HG03103 (cell line): ENCODE data around the gene GXYLT1.
"Not testable (repeated sequence)": the region's sequence is repeated elsewhere in the genome, so short reads cannot be mapped to it uniquely, and the experiment has no call there.

Source experiments
- ATAC-seq: cut with Tn5 transposase; IDR thresholded peaks from one replicate; pipeline ENCODE4 v1.9.1; 2021; ENCODE audit warnings: low read depth; ENCODE audit not compliant: unreplicated experiment

Gene GXYLT1

DNA sequence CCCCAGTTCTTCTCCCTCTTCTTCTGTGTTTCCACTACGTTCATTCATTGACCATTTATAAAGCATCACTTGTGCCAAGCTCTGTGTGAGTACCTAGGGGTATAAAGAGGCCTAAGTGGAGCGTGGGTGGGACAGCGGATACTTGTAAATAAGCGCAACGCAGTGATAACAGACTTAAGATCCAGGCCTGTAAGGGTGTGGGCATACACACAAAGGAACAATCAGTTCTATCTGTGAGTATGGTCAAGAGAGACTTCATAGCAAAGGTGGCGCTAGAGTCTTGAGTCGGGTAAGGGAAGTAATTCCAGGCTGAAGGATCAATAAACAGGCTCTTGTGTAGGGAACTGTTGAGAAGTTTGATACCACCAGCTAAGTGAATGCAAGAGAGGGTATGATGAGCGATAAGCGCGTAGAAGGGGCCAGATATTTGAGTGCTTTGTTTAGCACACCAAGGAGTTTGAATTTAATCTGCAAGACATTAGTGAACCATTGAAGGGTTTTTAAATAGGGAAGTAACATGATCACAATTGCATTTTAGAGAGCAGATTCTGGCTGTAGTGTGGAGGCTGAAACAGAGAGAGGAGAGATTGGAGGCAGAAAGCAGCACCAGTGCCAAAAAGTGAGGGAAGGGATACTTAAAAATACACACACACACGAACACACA is 1.0 kb upstream of the GXYLT1 start:
- ATAC-seq = no peak

DNA sequence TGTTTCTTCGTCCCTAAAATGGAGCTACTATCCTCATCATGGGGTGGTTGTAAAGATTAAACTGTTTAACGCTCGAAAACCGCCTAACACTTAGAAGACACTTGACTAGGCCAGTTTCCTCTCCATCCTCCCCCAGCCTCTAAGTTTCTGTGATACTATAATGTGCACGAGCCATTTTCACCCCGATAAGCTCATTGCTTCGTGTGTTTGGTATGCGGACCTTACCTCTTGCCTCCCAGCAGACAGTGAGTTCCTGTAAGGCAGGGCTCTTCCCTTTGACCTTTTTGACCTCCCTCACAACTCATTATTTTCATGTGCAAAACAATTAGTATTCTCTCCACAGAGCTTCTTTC is 499 bp upstream of the GXYLT1 start:
- ATAC-seq = no peak

DNA sequence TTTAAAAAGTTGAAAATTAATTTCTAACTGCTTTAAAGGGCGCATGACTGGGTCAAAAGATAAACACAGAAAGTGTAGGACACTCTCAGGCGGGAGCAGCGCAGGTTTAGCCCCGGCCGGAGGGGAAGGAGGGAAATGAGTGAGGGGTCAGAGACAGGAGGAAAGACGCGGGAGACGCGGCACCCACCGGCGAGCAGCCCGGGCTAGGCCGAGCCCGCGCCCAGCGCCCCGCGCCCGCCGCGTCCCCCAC is 591 bp downstream of the GXYLT1 start:
- peak; percentile 13 for ATAC-seq

DNA sequence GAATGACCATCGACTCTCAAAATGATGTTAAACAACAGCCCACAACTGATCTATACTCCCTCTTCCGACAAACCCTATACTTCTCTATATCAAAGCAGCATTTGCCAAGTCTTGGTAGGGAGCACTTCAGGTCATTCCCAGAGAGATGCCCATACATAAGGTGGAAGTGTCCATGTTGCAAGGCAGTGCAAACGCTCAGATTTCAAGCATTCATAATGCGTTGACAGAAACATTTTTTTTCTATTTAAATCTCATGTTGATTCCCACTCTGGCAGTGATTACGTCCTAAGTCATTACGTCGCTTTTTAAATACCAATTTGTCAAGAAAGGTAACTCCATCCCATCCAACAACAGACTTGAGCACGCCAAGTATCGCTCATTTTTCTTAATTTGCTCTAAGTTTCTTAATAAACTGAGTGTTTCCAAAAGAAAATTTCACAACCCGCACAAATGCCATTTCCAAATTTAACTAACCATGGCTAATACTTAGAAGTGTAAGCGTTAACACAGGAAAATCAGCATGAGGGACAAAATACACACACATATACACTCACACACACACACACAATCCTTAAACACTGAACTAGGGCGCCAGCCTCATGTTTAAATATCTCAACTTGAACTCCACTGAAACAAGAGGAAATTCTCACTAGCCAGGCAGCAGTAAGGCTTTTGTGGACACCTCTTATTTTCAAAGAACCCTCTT is 1.1 kb downstream of the GXYLT1 start:
- ATAC-seq = no peak

DNA sequence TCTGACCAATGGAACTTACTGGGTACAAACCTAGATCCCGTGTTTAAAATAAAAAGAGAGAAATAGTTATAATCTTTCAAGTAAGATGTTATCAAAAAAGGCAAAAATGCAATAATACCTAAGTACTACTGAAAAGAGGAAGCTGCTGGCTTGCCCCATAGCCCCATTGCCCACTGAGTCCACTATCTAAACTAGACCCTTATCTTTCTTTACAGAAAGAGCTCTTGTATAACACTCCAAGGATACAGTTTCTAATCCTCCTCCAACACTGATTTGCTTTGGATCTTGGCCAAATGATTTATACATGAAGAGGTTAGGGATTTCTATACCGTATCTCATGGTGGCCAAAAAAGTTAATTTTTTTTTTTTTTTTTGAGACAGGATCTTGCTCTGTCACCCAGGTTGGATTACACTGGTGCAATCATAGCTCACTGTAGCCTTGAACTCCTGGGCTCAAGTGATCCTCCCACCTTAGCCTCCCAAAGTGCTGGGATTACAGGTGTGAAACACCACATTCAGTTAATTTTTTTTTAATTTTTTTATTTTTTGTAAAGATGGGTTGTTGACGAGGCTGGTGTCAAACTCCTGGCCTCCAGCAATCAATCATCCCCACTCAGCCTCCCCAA is 2.6 kb downstream of the GXYLT1 start:
- no peak for ATAC-seq

DNA sequence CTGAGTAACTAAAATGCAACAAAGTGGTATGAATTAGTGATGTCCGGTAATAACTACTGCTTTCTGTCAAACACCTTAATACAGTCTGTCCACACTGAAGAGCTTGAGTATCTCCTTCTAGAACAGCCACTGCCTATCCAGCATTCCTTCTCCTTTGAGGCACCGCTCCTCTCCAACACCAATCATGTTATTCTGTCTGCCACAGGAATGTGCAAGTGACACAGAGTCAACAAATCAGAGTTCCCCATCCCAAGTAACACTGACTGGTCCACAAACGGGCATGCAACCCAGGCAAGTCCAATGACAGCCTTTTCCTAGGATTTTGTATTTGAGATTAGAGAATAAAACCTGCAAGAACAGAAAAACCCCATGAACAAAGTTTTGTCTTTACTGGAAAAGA is 3.8 kb downstream of the GXYLT1 start:
- ATAC-seq = no peak

DNA sequence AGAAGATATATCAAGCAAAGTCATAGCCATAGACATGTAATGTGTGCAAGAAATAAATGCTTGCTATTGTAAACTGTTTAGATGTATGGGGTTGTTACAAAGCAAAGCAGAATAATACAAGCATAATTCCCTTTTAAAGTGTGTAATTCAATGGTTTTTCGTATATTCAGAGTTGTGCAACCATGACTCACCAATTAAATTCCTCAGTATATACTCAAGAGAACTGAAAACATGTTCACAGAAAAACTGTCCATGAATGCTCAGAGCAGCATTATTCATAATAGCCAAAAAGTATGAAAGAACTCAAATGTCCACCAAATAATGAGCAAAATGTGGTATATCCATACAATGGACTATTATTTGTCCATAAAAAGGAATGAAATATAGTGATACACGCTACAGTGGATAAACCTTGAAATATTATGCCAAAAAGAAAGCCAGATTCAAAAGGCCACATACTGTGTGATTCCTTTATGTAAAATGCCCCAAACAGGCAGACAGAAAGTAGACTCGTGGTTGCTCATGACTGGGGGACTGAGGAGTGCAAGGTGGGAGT is 9.3 kb downstream of the GXYLT1 start:
- ATAC-seq = no peak

DNA sequence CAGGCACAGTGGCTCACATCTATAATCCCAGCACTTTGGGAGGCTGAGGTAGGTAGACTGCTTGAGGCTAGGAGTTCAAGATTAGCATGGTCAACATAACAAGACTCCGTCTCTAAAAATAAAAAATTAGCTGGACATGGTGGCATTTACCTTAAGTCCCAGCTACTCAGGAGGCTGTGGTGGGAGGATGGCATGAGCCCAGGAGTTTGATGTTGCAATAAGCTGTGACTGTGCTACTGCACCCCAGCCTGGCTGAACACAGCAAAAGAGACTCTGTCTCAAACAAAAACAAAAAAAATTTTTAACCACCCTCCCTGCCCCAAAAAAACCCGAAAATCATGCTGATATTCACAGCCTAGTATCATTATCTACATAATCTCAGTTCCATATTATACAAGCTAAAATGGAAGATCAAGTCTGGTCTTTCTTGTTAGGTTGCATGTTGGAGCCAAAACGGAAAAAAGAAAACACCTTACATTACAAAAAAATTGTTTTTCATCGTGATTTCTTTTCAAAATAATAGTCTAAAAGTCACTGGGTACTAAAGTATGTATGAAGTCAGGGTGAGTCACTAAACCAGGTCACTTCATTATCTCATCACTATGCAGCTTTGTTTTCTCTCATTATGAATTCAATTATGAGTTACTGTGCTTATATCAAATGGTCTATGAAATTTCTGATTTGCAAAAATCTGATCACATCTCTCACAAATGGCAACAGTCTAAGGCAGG is 13.8 kb downstream of the GXYLT1 start:
- ATAC-seq = no peak

DNA sequence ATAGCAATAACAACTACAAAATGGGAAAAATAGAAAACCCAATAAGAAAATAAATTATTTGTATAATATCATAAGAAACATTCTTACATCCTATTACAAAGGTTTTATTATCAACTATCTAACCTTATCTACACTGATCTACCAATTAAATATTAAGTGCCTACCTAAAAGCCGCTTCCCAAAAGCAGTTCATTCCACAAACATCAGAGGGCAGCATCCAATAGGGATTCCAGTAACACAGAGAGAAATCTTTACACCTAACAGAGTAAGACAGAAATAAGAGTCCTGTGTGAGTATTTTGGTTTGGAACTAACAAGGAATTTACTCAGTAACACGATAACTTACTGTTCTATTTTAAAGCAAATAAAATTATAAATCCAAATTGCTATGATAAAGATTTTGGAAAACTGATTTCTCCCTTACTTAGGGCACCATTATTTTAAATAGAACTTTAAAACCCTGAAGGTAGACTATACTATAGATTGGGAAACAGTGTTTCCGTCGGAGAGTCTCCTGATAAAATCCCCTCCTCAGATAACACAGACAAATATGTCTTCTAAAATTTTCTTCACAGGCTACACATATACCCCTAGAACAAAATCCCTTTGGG is 15.0 kb downstream of the GXYLT1 start:
- ATAC-seq = no peak

DNA sequence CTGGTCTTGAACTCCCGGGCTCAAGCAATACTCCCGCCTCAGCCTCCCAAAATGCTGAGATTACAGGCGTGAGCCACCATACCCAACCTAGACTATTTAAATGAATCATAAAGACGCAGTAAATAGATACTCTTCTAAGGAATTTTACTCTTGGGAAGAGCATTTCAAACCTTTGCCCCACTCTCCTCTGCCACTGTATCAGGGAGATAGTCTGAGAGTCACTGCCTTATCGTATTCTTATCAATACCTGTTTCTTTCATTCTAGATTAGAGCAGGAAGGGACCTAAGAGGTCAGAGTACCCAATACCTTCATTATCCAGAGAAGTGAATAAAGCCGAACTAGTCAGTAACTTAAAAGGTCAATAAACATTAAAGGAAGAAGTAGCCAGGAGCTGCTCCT is 15.8 kb downstream of the GXYLT1 start:
- no peak for ATAC-seq

DNA sequence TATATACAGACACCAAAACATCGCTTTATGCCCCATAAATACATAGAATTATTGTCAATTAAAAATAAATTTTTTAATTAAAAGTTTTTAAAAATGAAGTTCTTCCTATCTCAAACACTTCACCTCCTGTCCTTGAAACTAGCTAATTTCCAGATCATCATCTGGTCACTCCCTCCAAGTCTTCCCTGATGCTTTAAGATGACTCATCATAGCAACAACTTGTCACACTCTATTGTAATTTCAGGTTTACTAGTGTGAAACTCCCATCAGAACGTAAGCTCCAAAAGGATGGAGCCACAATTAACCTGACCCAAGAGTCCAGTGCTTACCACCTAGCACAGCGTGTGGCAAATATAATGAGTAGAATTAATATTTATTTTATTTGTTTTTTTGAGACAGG is 16.3 kb downstream of the GXYLT1 start:
- ATAC-seq = no peak

DNA sequence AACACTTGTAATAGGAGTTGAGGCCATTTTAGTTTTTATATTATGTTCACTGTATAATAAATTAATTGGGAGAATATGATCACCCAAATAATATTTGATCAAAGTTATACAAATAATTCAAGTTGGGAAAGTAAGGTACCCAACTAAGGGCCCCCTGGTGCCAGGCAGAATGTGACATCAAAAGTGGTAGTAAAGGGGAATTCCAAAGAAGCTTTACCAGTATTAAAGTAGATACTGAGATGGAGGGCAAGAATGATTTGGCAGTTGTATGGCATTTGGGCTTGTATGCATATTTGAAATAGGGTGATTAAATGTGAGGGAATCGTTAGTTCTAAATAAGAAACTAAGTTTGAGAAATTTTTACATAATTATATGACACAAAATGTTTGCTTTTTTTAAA is 17.7 kb downstream of the GXYLT1 start:
- ATAC-seq = no peak

DNA sequence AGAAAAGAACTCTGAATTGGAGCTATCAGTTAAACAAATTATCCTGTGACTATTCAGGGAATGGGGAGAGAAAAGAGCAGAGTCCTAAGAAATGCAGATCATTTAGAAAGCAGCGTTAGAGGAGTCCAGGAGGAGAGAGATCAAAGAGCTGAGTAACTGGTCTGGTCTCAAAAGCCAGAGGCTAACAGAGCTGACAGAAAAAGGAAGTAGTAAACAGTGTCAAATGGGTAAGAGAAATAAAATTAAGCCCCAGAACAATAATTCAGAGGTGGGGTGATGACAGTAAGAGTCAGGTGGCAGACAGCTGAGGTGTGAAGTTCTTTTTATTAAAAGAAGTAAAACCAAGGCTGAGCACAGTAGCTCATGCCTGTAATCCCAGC is 19.3 kb downstream of the GXYLT1 start:
- no peak for ATAC-seq

DNA sequence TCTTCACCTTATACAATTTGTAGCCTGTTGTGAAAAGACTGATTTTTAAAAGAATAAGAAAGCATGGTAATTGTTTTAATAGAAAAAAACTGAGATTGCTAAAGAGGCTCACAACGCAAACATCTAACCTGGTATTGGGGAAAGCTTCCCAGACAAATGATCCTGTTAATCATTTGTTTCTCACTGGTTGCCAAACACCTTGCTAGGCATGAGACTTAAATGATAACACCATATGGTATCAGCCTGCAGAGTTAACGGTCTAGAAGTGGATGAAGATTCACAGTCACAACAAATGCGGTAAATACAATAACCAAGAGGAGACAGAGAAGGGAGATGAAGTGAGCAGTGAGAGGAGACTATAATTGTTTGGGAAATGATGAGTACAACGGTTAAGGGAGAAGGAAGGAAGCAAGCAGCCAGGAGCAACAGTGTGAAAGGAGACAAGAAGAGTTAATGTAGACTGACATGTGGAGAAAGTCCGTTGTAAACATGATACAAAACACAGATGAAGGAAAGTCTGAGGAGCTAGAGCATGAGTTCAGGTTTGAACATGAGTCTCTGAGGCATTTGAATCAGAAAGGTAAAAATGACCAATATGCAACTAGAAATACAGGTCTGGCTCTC is 19.8 kb downstream of the GXYLT1 start:
- no peak for ATAC-seq

DNA sequence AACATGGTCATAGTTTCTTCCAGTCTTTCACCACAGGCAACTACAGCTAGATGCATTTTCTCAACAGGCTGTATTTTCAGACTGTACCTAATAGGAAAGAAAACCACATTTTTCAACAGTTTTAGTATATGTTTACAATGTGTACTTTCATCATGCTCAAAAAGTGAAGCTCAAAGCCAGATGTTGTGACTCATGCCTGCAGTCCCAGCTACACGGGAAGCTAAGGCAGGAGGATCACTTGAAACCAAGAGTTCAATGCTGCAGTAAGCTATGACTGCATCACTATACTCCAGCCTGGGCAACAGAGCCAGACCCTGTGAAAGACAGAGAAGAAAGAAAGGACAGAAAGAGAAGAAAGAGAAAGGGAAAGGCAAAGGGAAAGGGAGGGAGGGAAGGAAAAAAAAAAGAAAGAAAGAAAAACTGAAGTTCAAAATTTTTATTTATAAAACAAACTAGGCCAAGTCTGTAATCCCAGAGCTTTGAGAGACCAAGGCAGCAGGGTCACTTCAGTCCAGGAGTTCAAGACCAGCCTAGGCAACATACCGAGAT is 25.5 kb downstream of the GXYLT1 start:
- no peak for ATAC-seq

DNA sequence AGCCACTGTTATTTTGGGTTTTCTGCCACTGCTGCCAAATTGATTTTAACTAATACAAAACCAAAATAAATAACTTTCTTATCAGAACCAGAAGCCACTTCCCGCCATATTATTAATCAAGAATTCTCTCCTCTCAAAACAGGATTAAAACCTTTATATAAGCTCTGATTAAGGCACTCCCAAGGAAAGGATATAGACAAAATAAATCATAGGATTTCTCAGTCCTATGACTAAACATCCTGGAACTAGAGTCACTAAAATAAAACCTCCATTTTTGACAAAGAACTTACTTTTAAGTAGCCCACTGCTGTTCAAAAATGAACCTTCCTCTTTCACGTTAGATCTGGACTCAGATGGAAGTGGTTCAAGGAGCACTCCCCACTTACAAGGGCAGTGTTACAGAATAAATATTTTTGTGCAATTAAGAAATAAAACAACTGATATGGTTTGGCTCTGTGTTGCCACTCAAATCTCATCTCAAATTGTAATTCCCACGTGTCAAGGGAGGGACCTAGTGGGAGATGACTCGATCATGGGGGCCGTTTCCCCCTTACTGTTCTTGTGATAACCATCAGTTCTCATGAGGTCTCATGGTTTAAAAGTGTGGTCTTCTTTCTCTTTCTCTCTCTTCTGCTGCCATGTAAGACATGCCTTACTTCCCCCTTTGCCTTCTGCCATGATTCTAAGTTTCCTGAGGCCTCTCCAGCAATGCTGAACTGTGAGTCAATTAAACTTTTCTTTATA is 26.4 kb downstream of the GXYLT1 start:
- ATAC-seq = no peak

DNA sequence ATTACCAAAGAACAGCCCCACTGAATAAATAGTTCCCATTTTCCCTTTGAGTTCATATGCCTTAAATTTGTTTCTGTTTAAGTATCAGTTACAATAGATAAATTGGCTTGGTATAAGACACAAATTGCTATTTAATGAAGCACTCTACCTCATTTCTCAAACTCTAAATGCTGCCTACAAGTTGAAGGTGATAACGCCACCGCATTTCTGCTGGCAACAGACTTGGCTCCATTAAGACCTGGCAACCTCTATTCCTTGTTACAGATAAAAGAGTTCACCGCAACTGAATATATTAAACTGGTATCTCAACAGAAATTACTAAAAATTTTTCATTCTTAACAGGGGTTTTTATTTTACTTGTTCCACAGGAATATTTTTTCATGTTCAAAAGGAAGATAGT is 35.6 kb downstream of the GXYLT1 start:
- no peak for ATAC-seq

DNA sequence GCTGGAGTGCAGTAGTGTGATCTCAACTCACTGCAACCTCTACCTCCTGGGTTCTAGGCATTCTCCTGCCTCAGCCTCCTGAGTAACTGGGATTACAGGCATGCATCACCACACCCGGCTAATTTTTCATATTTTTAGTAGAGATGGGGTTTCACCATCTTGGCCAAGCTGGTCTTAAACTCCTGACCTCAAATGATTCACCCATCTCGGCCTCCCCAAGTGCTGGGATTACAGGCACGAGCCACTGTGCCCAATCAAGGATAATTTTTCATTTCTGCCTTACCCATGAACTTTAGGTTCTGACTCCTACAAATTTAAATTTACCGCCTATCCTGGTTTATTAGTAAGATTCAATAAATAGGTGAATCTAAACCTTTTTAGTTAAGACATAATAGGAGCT is 37.9 kb downstream of the GXYLT1 start:
- not testable (repeated sequence) for ATAC-seq

DNA sequence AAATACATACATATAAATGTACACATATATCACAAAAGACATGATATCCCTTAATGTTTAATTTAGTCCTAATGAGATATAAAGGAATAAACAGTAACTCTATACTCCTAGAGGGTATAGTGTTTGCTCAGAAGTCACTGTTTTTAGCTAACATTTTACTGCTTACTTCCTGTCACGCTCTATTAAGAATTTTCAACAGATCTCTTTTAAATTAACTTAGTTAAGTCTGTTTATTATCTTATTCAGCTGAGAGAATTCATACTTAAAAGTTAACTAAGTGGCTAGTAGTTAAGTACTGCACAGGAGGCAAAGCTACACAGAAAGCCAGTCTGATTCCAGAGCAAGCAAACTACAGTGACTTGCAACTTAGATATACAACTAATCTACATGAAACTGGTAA is 39.9 kb downstream of the GXYLT1 start:
- no peak for ATAC-seq

DNA sequence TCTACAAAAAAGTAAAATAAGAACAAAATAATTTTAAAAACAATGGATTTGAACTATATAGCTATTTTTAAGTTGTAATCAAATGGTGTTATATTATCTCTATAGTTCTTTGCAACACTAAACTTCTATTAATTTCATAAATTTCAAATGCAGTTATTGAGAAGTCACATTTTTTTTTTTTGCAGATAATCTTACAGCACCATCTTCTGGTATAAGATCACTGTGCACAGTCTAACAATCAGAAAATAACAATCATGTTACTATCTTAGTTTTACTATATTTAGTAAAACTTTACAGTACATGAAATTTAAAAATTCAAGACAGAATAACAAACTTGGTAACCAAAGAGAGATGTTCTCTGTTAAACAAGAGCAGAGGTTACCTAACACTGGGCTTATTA is 40.6 kb downstream of the GXYLT1 start:
- ATAC-seq = no peak
